OCI-LY3 (cell line): ENCODE data around the gene BRAF.

Experiments used
- CTCF ChIP-seq: fragments of 200-600, 300-600 bp; sonication (generic); IDR thresholded peaks from 2 replicates; pipeline ENCODE4 v1.5.1; 2014; ENCODE audit warnings: antibody characterized with exemption, low read length, low read depth
- EZH2phosphoT487 ChIP-seq: fragments of 200-600 bp; shearing (Covaris generic); IDR thresholded peaks from 2 replicates; pipeline ENCODE4 v1.6.1; 2018; ENCODE audit warnings: antibody characterized with exemption, mixed run types, low read depth

GRCh38 chr7:140723574-140723973, 201.2 kb downstream of the BRAF start:
- TF ChIP-seq CTCF (no peak), EZH2phosphoT487 (no peak)
